ENCODE results near the gene MROH8.

Gene MROH8

DNA sequence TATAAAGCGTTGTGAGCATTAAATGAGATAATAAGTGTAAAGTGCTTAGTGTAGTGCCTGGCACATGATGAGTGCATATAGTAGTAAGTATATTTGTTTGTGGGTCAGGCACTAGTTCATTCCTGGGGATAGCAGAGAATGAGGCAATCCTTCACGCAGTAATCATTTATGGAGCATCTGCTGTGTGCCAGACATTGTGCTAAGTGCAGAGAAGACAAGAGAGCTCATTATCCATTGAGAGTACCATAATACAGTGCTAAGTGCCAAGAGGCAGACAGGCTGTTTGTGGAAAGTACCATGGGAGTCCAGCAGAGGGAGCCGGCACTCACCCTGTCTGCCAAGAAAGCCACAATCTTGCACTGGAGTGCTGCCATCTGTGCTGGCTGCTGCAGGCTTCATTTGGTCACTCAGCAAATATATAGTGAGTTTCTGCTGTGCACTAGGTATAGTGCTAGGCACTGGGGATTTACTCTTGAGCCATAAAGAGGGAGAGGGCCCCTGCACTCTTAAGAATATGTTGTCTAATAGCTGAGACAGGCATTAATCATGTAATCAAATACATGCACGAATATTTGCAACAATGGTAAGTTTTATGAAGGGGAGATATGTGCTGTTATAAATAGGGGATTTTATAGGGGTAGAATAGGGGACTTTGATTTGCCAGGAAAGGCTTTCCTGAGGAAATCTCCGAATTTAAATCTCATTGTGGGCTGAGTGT lies 12.9 kb upstream of the MROH8 start:
- DNase-seq (ENCODE audit: low read depth): no peak
- TF ChIP-seq, protein P1, sequence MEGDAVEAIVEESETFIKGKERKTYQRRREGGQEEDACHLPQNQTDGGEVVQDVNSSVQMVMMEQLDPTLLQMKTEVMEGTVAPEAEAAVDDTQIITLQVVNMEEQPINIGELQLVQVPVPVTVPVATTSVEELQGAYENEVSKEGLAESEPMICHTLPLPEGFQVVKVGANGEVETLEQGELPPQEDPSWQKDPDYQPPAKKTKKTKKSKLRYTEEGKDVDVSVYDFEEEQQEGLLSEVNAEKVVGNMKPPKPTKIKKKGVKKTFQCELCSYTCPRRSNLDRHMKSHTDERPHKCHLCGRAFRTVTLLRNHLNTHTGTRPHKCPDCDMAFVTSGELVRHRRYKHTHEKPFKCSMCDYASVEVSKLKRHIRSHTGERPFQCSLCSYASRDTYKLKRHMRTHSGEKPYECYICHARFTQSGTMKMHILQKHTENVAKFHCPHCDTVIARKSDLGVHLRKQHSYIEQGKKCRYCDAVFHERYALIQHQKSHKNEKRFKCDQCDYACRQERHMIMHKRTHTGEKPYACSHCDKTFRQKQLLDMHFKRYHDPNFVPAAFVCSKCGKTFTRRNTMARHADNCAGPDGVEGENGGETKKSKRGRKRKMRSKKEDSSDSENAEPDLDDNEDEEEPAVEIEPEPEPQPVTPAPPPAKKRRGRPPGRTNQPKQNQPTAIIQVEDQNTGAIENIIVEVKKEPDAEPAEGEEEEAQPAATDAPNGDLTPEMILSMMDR (IDR thresholded peaks at IDR 0.05; ENCODE audit: low read depth, low read length, missing control alignments): peak; percentile 99
- H3K4me3 ChIP-seq (ENCODE audit: low read depth, low read length): no peak overlapping the region

DNA sequence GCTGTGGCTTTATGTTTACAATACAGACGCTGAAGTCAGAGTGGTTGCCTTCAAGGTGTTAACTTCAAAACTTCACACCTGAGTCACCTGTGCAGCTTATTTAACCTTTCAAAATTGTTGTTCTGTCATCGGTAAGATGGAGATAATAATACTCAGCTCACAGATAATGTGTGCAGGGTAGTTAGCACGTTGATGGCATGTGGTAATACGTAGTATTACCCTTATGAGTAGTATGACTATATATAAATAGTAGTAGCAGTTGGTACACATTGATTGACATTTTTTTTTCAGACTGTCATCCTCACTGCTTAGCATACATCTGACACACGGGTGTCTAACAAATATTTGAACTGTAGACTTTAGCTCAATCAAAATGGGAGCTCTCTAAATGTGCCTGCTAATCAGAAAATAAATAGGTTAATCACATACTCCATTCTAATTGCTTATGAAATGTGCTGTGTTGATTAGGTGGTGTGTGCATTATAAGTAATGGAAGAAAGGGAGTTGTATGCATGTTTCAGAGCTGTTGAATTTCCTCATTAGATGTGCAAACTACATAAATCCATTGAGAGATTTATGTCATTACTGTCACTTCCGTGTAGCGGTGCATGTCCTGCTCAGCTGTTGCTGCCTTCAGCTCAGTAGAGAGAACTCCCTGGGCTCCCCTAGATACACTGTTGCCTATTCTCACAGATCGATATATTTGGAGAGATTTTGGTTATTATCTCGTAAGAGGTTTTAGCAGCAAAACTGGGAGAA lies 11.2 kb upstream of the MROH8 start:
- TF ChIP-seq, protein P1 (IDR thresholded peaks at IDR 0.05; ENCODE audit: low read depth, low read length, missing control alignments): no peak
- no peak overlapping the region for H3K4me3 ChIP-seq (ENCODE audit: low read depth, low read length)
- DNase-seq (ENCODE audit: low read depth): no peak

DNA sequence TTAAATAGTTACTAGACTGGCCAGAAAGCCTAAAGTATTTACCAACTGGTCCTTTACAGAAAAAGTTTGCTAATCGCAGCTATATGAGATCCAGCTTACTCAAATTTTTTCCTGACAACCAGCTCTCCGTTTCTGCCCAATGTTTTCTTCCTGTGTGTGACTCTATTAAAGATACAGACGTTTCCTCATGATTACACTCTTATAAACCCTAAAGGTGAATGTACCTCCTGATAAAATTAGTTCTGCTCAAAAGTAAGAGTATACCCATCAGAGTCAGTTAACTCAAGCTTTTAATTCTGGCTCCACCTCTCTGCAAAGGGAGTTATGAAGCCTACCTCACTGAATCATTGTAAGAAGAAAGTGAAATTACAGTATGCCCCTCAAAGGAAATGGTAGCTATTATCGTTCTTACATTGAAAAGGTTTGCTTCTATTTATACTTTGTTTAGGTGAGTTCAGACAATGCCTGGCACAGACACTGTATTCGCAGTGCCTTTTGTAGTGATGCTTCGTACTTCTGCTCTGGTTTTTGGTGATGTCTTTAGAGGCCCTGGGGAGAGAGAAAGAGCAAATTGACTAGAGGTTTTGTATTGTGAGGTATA lies 10.2 kb upstream of the MROH8 start:
- no peak overlapping the region for H3K4me3 ChIP-seq (ENCODE audit: low read depth, low read length)
- TF ChIP-seq, protein P1 (IDR thresholded peaks at IDR 0.05; ENCODE audit: low read depth, low read length, missing control alignments): no peak
- DNase-seq (ENCODE audit: low read depth): no peak

DNA sequence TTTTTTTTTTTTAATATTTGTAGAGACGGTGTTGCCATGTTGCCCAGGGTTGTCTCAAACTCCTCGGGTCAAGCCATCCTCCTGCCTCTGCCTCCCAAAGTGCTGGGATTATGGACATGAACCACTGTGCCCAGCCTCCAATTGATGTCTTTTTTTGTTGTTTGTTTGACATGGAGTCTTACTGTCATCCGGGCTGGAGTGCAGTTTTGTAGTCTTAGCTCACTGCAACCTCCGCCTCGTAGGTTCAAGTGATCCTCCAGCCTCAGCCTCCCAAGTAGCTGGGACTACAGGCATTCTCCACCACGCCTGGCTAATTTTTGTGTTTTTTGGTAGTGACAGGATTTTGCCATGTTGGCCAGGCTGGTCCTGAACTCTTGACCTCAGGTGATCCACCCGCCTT lies 9.4 kb upstream of the MROH8 start:
- no peak for DNase-seq (ENCODE audit: low read depth)
- no peak overlapping the region for H3K4me3 ChIP-seq (ENCODE audit: low read depth, low read length)

DNA sequence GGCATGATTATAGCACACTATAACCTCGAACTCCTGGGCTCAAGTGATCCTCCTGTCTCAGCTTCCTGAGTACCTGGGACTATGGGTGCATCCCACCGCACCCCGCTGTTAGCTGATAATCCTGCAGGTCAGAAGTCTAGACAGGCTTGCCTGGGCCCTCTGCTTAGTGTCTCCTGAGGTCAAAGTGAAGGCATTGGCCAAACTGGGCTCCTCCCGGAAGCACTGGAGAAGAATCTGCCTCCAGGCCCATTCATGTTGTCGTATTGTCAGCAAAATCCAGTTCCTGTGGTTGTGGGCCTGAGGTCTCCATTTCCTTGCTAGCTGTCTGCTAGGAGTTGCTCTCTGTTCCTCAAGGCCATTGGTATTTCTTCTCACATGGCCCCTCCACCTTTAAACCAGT lies 6.3 kb upstream of the MROH8 start:
- TF ChIP-seq, protein P1 (IDR thresholded peaks at IDR 0.05; ENCODE audit: low read depth, low read length, missing control alignments): no peak
- H3K4me3 ChIP-seq (ENCODE audit: low read depth, low read length): no peak overlapping the region
- no peak for DNase-seq (ENCODE audit: low read depth)

More for the DNA sequence above, 9.4 kb upstream of the MROH8 start:
- TF ChIP-seq, protein P1 (IDR thresholded peaks at IDR 0.05; ENCODE audit: low read depth, low read length, missing control alignments): no peak

DNA sequence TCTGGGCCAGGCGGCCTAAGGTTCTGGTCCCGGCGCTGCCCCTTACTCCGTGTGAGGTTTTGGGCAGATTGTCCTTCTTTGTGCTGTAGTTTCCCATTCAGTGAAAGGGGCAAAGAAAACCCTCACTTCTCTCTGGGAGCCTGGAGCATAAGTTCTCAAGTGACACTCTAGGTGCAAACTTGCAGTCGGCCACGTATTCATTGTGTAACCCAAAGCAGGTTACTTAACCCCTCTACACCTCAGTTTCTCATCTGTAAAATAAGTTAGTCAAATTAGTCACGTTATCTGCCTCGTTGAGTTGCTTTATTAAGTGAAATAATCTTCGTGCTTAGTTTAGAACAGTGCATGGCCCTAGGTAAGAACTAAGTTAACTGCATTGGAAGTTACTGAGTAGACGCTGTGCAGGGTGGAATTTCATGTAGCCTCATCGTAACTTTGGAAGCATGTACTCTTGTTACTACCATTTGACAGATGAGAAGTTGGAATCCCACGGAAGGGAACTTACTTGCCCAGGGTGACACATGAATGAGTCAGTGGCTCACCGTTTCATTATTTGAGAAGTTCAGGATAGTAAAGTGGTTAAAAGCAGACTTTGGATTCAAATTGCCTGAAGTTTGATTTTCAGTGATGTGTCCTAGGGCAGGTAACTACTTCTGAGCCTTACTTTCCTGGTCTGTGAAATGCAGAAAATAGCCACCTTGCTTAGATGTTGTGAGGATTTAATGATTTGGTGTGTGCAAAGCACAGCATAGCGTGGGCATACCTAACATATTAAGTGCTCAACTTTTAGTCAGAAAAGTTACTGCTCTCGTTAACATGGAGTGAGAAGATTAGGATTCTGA lies 556 bp upstream of the MROH8 start:
- H3K4me3 ChIP-seq (ENCODE audit: low read depth, low read length): peak overlapping the region; percentile 79
- TF ChIP-seq, protein P1 (IDR thresholded peaks at IDR 0.05; ENCODE audit: low read depth, low read length, missing control alignments): no peak
- DNase-seq (ENCODE audit: low read depth): no peak

Data from GM12864 (cell line).